ENCODE data around the gene ARHGAP9.

Gene ARHGAP9

DNA sequence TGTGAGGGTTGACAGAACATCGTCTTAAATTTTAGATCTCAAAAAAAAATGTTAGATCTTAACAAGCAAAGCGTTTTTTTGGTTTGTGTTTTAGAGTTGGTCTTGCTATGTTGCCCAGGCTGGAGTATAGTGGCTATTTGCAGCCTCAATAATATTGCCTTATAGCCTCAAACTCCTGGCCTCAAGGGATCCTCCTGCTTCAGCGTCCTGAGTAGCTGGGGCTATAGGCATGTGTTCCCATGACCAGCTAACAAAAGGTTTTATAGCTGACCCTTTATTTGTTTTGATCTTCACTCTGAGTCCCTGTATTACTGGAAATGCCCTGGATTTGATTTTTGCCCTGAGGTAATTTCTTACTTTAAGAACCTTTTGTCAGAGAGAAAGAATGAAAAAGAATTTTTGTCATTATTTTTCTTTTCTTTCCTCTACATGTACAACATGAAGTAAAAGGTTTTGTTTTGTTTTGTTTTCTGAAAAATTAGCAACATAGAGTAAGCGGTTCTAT, 39.9 kb downstream of the ARHGAP9 start:
- H3K27ac ChIP-seq: no peak overlapping the region
- TF ChIP-seq, protein P1, sequence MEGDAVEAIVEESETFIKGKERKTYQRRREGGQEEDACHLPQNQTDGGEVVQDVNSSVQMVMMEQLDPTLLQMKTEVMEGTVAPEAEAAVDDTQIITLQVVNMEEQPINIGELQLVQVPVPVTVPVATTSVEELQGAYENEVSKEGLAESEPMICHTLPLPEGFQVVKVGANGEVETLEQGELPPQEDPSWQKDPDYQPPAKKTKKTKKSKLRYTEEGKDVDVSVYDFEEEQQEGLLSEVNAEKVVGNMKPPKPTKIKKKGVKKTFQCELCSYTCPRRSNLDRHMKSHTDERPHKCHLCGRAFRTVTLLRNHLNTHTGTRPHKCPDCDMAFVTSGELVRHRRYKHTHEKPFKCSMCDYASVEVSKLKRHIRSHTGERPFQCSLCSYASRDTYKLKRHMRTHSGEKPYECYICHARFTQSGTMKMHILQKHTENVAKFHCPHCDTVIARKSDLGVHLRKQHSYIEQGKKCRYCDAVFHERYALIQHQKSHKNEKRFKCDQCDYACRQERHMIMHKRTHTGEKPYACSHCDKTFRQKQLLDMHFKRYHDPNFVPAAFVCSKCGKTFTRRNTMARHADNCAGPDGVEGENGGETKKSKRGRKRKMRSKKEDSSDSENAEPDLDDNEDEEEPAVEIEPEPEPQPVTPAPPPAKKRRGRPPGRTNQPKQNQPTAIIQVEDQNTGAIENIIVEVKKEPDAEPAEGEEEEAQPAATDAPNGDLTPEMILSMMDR (conservative IDR thresholded peaks at IDR 0.05): no peak

DNA sequence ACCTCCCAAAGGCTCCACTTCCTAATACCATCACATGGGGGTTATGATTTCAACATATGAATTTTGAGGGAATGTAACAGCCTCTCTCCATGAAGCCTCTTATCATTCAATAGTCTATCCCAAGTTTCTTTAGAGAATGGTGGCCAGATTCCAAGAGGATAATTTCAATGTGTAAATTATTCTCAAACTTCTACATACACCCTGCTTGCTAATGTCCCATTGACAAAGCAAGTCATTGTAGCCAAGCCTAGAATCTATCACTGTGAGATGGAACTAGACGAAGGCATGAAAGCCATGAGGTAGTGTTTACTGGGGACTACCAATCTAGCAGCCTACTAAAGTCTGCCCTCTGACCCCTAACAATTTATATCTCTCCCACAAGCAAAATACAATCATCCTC, 41.3 kb downstream of the ARHGAP9 start:
- no peak overlapping the region for H3K27ac ChIP-seq
- TF ChIP-seq, protein P1 (conservative IDR thresholded peaks at IDR 0.05): no peak
- TF ChIP-seq ZFX (IDR thresholded peaks at IDR 0.05): no peak

DNA sequence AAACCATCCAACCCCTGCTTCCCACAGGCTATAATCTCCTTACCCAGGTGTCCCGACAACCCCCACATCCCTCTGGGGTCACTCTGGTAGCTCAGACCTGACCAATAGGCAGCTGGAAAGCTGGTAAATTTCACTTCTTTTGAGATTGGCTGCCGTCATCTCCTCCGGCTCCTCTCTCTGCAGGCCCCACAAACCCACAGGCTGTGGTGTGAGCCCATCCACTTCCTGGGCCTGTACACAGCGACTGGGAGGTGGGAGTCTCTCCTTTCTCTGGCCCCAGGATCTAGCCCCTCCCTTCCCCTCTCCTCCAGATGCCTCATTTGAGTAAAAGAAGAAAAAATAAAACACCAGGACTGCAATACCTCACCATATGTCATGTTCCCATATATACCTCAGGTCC, 44.4 kb downstream of the ARHGAP9 start:
- H3K27ac ChIP-seq: no peak overlapping the region
- no peak for TF ChIP-seq ZFX (IDR thresholded peaks at IDR 0.05)

DNA sequence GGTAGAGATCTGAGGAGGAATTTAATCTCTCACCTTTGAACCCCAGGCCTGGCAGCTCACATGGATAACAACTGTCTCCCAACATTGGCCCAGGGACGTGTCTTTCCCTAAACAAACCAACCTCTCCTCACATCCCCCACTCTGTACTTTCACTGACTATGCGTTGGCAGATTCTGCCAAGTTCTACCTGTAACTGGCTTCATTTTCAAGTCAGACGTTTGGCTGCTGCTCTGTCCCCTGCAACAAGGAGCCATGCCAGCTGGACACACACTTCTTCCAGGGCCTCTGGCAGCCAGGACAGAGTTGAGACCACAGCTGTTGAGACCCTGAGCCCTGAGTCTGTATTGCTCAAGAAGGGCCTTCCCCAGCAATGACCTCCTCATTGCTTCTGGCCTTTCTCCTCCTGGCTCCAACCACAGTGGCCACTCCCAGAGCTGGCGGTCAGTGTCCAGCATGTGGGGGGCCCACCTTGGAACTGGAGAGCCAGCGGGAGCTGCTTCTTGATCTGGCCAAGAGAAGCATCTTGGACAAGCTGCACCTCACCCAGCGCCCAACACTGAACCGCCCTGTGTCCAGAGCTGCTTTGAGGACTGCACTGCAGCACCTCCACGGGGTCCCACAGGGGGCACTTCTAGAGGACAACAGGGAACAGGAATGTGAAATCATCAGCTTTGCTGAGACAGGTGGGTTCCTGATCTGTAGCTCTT, 45.0 kb downstream of the ARHGAP9 start, which contains the start of gene INHBC:
Gene INHBC, plus strand, starts transcription at position 268 of the 707 bp plus-strand sequence. Its CDS starts 103 bp downstream, at position 371.
- TF ChIP-seq ZFX (IDR thresholded peaks at IDR 0.05): no peak
- TF ChIP-seq, protein P1 (conservative IDR thresholded peaks at IDR 0.05): no peak
- H3K27ac ChIP-seq: no peak within 1 kb of the TSS

DNA sequence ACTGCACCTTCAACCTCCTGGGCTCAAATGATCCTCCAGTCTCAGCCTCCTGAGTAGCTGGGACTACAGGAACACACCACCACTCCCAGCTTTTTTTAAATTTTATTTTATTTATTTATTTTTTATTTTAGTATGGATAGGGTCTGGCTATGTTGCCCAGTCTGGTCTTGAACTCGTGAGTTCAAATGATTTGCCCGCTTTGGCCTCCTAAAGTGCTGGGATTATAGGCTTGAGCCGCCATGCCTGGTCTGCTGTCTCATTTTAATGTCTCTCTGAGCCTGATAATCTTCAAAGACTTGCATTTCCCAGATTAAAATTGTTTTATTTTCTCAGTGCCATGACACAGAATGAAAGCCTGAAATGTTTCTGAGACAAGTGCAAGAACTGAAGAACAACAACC, 46.3 kb downstream of the ARHGAP9 start:
- no peak for TF ChIP-seq ZFX (IDR thresholded peaks at IDR 0.05)
- TF ChIP-seq, protein P1 (conservative IDR thresholded peaks at IDR 0.05): no peak
- no peak overlapping the region for H3K27ac ChIP-seq

DNA sequence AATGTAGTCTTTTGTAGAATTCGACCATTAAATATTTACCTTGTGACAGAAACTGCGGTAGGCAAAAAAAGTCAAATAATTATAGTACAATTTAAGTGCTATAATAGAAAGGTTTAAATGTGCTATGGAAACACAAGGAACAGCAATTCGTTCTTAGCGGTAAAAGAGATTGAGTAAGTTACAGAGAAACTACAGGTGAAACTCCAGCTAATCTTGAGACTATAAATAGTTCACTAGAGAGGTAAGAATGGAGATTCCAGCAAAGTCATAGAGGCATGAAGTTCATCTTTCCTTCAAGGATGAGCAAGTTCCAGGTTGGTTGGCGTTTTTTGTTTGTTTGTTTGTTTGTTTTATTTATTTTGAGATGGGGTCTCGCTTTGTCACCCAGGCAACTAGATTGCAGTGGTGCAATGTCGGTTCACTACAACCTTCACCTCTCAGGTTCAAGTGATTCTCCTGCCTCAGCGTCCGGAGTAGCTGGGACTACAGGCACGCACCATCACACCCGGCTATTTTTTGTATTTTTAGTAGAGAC, 47.9 kb downstream of the ARHGAP9 start:
- peak overlapping the region; percentile 26 for H3K27ac ChIP-seq
- no peak for TF ChIP-seq ZFX (IDR thresholded peaks at IDR 0.05)
- TF ChIP-seq, protein P1 (conservative IDR thresholded peaks at IDR 0.05): no peak

DNA sequence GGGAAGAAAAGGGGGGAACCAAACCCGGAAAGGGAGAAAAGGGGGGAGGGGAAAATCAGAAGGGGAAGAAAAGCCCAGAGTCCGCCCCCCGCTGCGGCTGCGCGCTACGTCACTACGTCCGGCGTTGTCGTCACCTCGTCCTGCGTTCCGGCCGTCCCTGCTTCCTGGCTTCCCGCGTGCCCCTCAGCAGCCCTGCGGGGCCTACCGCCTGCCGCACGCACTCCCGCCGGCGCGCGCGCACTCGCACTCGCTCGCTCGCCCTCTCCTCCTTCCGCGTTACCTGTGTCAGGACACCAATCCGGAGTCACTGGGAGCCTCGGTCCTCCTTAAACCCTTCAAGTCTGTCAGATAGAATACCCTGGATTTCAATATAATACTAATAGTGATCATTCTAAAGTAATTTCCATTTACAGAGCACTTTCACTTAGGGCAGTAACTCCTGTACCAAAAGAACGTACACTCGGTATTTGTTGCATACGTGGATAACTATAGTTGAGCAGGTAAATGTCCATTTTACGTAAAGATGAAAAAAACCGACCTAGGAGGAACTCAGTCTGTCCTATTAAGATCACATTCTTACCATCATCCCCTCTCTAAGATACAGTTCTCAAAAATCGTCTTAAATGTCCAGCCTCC, 48.6 kb downstream of the ARHGAP9 start, which contains the start of gene R3HDM2:
Gene R3HDM2, minus strand, starts transcription at position 113 of the 636 bp plus-strand sequence. CDS start 120,615 bp downstream, outside the sequence.
- H3K27ac ChIP-seq: peak within 1 kb of the TSS; percentile 89
- TF ChIP-seq, protein P1 (conservative IDR thresholded peaks at IDR 0.05): no peak
- no peak for TF ChIP-seq ZFX (IDR thresholded peaks at IDR 0.05)
